Mucosa of gallbladder (tissue), 1 donor: ENCODE results near the gene SFPQ. TPM values are rescaled to one million over a fixed set of nuclear protein-coding genes. Genes with fewer than 3 reads are reported as not detected.
"Not testable (repeated sequence)": the region's sequence is repeated elsewhere in the genome, so short reads cannot be mapped to it uniquely, and the experiment has no call there.

Source experiments
- DNase-seq: peaks from one replicate; pipeline ENCODE4 v3.0.0-alpha.2; 2020; ENCODE audit warnings: low spot score
- total RNA-seq: library from RNA; stranded (reverse); gene quantifications from one replicate; pipeline ENCODE4 v1.2.1, GENCODE V29; 2021
- donor health status: DM: no; HTN: no; CAD: no.

The SFPQ gene
- total RNA-seq, 1 donor from 2014 or later: 164 TPM

DNA sequence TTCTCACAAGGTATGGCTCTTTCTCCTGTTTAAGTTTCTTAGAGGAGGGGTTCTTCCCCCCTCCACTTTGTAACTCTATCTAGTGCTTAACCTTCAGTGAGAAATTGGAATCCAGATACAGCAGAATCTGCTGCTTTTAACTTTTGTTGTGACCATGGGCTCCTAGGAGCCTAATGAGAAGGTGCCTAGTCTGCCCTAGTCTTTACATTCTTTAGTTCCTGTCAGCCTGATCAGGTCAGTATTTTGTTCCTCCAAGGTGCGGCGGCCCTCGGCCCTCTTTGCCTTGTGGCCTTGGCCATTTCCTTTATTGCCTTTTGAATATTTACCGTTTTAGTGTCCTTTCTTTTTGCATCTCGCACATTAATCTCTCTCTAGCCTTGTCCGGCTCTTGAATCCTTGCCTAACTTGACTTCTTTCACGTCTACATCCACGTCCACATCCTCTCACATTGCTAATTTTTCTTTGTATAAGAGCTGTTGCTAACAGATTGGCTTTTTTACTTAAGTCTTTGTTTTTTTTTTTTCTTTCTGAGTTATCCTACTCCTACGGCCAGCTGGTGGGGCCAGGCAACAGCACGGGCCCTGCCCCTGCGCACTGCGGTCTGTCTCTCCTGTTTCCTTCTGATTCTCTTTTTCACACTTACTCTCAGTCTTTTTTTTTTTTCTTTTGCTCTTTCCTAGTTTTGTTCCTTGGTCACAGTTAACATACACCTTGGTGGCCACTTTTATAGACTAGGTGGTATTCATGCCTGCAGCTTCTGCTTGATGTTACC, 49.0 kb downstream of the SFPQ start:
- no peak for DNase-seq

DNA sequence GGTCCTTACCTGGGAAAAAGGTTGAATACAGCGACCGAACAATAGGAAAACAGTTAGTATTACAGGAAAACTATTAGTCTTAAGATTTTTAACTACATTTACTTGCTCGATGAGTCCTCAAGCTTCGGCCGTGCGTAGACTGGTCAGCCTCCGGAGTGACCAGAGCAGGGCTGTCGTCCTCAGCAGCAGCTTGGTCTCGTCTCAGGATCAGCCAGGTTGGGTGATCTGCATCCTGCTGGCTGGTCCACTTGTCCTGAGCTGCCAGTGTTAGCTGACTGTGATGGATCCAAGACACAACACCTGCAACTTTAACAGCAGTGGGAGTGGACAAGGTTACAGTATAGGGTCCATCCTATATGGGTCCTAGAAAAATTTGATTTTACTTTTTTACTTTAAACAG, 50.2 kb downstream of the SFPQ start:
- not testable (repeated sequence) for DNase-seq

DNA sequence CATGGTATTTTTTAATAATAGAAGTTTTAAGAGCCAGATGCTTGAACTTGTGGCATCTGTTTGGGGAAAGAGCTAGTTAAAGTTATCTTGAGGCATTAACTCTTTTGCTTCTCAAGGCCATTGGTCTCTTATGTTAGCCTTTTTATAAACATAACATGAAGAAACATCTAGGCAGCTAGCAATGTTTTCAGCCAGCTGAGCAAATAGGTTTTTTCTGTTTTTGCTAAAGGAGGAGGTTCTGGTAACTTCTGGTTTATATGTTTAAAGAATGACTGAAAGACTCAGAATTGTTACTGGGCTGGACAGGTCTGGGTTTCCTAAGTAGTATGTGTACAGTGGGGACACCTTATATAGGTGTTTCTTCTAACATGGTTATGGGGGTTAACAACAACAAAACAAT, 50.7 kb downstream of the SFPQ start:
- not testable (repeated sequence) for DNase-seq

DNA sequence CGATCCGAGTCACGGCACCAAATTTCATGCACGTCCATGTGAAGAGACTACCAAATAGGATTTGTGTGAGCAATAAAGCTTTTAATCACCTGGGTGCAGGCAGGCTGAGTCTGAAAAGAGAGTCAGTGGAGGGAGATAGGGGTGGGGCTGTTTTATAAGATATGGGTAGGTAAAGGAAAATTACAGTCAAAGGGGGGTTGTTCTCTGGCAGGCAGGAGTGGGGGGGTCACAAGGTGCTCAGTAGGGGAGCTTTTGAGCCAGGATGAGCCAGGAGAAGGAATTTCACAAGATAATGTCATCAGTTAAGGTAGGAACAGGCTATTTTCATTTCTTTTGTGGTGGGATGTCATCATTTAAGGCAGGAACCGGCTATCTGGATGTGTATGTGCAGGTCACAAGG, 55.4 kb downstream of the SFPQ start:
- DNase-seq: not testable (repeated sequence)

DNA sequence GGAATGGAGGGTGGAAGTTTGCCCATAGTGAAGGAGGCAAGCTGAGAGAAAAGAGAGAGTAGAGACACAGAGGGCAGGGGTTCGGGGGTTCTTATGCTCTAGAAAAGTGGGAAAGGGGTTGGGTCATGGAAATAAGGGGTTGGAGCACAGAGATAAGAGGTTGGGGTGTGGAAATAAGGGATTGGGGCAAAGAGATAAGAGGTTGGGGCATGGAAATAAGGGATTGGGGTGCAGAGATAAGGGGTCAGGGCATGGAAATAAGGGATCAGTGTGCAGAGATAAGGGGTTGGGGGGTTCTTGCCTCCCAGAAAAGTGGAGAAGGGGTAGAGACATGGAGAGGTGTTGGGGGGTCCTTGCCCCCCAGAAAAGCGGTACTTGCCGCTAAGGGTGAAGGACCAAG, 56.2 kb downstream of the SFPQ start:
- no peak for DNase-seq

Other genes starting within 250 kb of the SFPQ start
- 70.2 TPM for gene TMEM35B, start 207.8 kb downstream of the SFPQ start, total RNA-seq
- 19.6 TPM for gene ZMYM6, start 161.2 kb downstream of the SFPQ start, total RNA-seq
- gene ZMYM1, start 113.8 kb downstream of the SFPQ start, total RNA-seq: 14.9 TPM
- 55.5 TPM for gene ZMYM4, start 75.6 kb upstream of the SFPQ start, total RNA-seq